Ectodermal cell (in vitro differentiated cells): ENCODE data around the gene SLC25A21.

Source experiments
- H3K27ac ChIP-seq: 2 replicates; pipeline ENCODE4 v1.7.0; 2013; ENCODE audit warnings: mild to moderate bottlenecking, low read depth, low read length; ENCODE audit not compliant: insufficient read depth, poor library complexity, severe bottlenecking
- H3K27me3 ChIP-seq: 2 replicates; pipeline ENCODE4 v1.7.0; 2013; ENCODE audit warnings: mild to moderate bottlenecking, low read length; ENCODE audit not compliant: insufficient read depth, control insufficient read depth, poor library complexity, severe bottlenecking
- H3K36me3 ChIP-seq: one replicate; pipeline ENCODE4 v1.7.0; 2013; ENCODE audit warnings: low read length; ENCODE audit not compliant: control insufficient read depth, insufficient read depth
- H3K4me1 ChIP-seq: one replicate; pipeline ENCODE4 v1.7.0; 2013; ENCODE audit warnings: low read length; ENCODE audit not compliant: control insufficient read depth, insufficient read depth
- H3K4me3 ChIP-seq: 2 replicates; pipeline ENCODE4 v1.7.0; 2013; ENCODE audit warnings: low read depth, low read length, control low read depth; ENCODE audit not compliant: insufficient read depth
- H3K9me3 ChIP-seq: 2 replicates; pipeline ENCODE4 v1.7.0; 2013; ENCODE audit warnings: mild to moderate bottlenecking, low read length, moderate library complexity; ENCODE audit not compliant: control insufficient read depth
- WGBS, 2 experiments: methylation state at CpG; one replicate each; pipeline ENCODE4 v1.1.7; 2013; ENCODE audit warnings: missing lambda C conversion rate in 2 of 2; 5-methylcytosine and 5-hydroxymethylcytosine counted together

Gene SLC25A21

DNA sequence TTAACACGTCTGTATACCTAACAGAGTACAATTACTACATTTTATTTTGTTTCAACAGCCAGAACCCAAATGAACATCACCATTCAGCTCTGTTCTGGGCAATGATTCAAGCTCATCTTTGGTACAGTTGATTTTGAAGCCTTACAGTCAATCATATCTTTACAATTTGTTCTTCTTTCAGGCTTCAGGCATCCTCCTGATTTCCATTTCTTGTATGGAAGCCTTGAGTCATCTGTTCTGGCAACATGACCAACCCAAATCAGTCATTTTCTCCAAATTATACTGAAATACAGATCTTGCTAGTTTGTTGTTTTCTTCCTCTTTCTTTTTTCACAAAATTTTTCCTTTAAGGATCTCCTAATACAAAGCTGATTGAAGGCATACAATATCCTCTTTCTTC is 430.5 kb downstream of the SLC25A21 start:
- 78 to 80% methylated on average over 1 of the region's 1 CpG for WGBS, 2 experiments
- Histone ChIP-seq H3K27ac (no peak overlapping the region), H3K27me3 (no peaks in the 10 kb centered on the region), H3K36me3 (no peaks in the 10 kb centered on the region), H3K4me3 (no peak overlapping the region), H3K4me1 (no peaks in the 10 kb centered on the region), H3K9me3 (no peaks in the 10 kb centered on the region)

DNA sequence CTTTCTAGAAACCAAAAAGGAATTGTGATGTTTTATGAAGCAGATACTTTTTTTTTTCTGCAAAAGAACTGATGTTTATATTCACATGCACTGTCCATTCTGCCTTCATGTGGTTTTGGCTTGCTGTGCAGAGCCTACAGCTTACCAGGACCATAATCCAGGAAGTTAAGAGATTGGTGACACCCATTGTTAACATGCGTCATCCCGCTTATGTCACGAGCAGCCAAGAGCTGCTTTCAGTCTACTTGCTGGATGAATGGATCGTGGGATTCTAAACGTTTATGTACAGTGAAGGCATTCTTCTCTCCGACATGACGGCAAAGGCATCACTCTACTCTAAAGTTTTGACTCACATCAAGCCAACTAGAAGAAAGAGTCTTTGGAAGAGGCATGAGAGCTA is 434.1 kb downstream of the SLC25A21 start:
- H3K36me3 ChIP-seq, result no peaks in the 10 kb centered on the region
- H3K9me3 ChIP-seq, result no peaks in the 10 kb centered on the region
- H3K4me1 ChIP-seq, result no peaks in the 10 kb centered on the region
- H3K27me3 ChIP-seq, result no peaks in the 10 kb centered on the region
- H3K4me3 ChIP-seq, result no peak overlapping the region
- no peak overlapping the region for H3K27ac ChIP-seq
- WGBS, 2 experiments, result 94 to 97% methylated on average over 7 of the region's 7 CpGs

- H3K4me3 ChIP-seq, result no peak overlapping the region
- no peaks in the 10 kb centered on the region for H3K9me3 ChIP-seq
- H3K27ac ChIP-seq, result no peak overlapping the region
- H3K36me3 ChIP-seq, result no peaks in the 10 kb centered on the region
- no peaks in the 10 kb centered on the region for H3K4me1 ChIP-seq
- no peaks in the 10 kb centered on the region for H3K27me3 ChIP-seq
- 89 to 98% methylated on average over 3 of the region's 3 CpGs for WGBS, 2 experiments
These were observed 446.3 kb downstream of the SLC25A21 start for GRCh38 chr14:36726128-36726527.

- H3K4me3 ChIP-seq, result no peak overlapping the region
- no peaks in the 10 kb centered on the region for H3K9me3 ChIP-seq
- no peaks in the 10 kb centered on the region for H3K4me1 ChIP-seq
- H3K27ac ChIP-seq, result no peak overlapping the region
- no peaks in the 10 kb centered on the region for H3K36me3 ChIP-seq
- no peaks in the 10 kb centered on the region for H3K27me3 ChIP-seq
These were observed 448.2 kb downstream of the SLC25A21 start for GRCh38 chr14:36724162-36724561.

DNA sequence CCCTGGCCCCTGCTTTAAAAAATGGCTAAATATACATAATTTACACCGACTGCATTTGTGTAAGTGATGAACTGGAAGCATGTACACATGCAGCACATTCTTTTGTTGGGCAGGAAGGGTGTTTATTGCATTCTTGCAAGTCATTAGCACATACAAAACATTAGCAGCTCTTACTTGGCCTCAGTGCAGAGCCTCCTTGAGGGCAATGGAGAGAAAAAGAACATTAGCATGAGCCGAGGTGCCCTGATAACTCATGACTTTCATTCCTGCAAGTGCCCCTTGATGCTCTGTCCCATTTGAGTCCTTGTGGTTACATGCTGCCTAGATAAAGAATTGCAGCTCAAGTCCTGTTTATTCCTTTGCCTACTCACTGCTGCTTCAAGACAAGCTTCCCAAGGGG is 448.9 kb downstream of the SLC25A21 start:
- Histone ChIP-seq H3K27me3 (no peaks in the 10 kb centered on the region), H3K4me1 (no peaks in the 10 kb centered on the region), H3K9me3 (no peaks in the 10 kb centered on the region), H3K27ac (no peak overlapping the region), H3K4me3 (no peak overlapping the region), H3K36me3 (no peaks in the 10 kb centered on the region)
- WGBS, 2 experiments, result 80 to 94% methylated on average over 2 of the region's 2 CpGs

DNA sequence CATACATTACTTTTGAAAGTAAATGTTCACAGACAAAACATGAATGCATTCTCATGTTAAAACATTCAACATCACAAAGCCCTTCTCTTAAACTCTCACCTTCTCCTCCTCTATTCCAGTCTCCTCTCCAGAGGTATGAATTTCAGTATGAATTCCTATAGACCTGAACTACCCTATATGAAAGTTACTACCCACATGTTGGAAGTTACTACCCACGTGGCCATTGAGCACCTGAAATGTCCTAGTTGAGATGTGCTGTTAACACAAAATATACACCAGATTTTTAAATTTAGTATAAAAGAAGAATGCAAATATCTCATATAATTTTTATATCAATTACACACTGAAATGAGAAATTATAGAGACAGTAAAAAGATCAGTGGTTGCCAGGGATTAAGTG is 450.5 kb downstream of the SLC25A21 start:
- WGBS, 2 experiments, result 100% methylated on average over 1 of the region's 1 CpG; no CpG with 5 or more reads in 1 of the 2 experiments
- no peaks in the 10 kb centered on the region for H3K27me3 ChIP-seq
- H3K36me3 ChIP-seq, result no peaks in the 10 kb centered on the region
- H3K4me1 ChIP-seq, result no peaks in the 10 kb centered on the region
- H3K27ac ChIP-seq, result no peak overlapping the region
- H3K9me3 ChIP-seq, result no peaks in the 10 kb centered on the region
- H3K4me3 ChIP-seq, result no peak overlapping the region

DNA sequence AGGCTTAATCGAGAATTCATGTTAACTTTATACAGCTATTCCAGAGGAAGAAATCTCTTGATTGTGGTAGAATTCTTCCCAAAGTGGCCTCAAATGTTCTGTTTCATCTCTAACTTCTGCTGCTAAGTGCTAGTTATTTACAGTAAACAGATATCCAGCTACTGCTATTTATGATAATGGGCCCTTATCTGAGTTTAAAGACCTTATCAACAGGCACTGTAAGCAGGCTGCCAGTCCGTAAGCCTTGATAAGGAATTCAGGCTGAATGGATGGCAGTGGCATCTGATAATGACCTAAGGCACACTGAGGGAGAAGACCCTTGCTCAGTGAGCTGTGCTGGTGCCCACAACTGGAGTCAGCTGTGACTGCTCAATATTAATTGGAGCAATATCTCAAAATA is 451.7 kb downstream of the SLC25A21 start:
- Histone ChIP-seq H3K4me1 (no peaks in the 10 kb centered on the region), H3K36me3 (no peaks in the 10 kb centered on the region), H3K4me3 (no peak overlapping the region), H3K9me3 (no peaks in the 10 kb centered on the region), H3K27me3 (no peaks in the 10 kb centered on the region), H3K27ac (no peak overlapping the region)
- 87 to 92% methylated on average over 2 of the region's 2 CpGs for WGBS, 2 experiments

DNA sequence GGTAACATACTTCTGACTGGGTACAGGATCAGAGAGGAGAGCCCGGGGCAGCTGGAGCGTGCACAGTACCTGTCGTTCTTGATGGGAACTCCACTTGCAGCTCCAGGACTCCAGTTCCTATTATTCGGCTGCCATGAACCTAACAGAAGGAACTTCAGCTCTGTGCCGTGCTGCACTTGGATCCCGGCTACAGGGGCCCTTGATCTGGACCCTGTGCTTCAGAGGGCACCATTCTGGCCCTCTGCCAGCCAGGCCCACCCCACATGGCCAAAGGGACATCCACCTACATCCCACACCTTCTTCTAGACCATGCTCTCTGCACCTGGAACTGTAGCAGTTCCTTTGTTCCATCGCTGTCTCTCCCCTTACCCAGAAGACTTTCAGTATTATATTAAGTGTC is 452.6 kb downstream of the SLC25A21 start:
- Histone ChIP-seq H3K36me3 (no peaks in the 10 kb centered on the region), H3K4me3 (no peak overlapping the region), H3K27me3 (no peaks in the 10 kb centered on the region), H3K4me1 (no peaks in the 10 kb centered on the region), H3K27ac (no peak overlapping the region), H3K9me3 (no peaks in the 10 kb centered on the region)
- WGBS, 2 experiments, result 93 to 94% methylated on average over 6 to 7 of the region's 7 CpGs

- Histone ChIP-seq H3K27me3 (no peaks in the 10 kb centered on the region), H3K36me3 (no peaks in the 10 kb centered on the region), H3K27ac (no peak overlapping the region), H3K4me1 (no peaks in the 10 kb centered on the region), H3K9me3 (no peaks in the 10 kb centered on the region), H3K4me3 (no peak overlapping the region)
- WGBS, 2 experiments, result 88 to 91% methylated on average over 1 of the region's 1 CpG
These were observed 454.2 kb downstream of the SLC25A21 start for GRCh38 chr14:36718216-36718615.

- Histone ChIP-seq H3K27ac (no peak overlapping the region), H3K27me3 (no peaks in the 10 kb centered on the region), H3K4me3 (no peak overlapping the region), H3K36me3 (no peaks in the 10 kb centered on the region), H3K9me3 (no peaks in the 10 kb centered on the region), H3K4me1 (no peaks in the 10 kb centered on the region)
- 15 to 25% methylated on average over 5 of the region's 5 CpGs for WGBS, 2 experiments
These were observed 455.0 kb downstream of the SLC25A21 start for GRCh38 chr14:36717363-36717762.

DNA sequence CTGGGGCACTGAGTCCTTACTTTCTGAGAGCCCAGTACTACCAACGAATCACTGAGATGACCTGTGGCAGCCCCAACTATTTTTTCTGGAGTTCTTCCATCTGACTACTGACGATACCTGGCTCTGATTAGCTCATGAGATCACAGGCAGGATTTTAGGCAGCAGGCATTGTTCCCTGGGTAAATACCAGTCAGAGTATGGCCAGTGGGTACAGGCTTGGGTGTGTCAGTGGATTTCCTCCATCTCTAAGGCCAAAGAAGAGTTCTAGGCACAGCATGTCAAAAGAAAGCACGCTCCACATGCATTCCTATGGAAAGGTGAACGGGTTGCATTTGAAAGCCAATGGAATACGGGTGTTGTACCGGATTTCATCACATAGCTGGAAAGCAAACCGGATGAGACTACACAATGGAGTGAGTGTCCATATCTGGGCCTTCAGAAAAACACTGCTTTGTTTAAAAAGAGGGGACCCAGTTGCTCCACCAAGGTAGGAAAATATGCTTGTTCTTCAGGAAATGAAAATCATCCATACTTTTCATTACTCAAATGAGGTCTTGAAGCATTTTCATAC is 455.7 kb downstream of the SLC25A21 start:
- 87 to 90% methylated on average over 7 of the region's 7 CpGs for WGBS, 2 experiments

More for the DNA sequence above, 455.7 kb downstream of the SLC25A21 start:
- Histone ChIP-seq H3K27ac (no peak overlapping the region), H3K9me3 (no peaks in the 10 kb centered on the region), H3K4me1 (no peaks in the 10 kb centered on the region), H3K27me3 (no peaks in the 10 kb centered on the region), H3K36me3 (no peaks in the 10 kb centered on the region), H3K4me3 (no peak overlapping the region)
